Calu3 (cell line): ENCODE measurements around the gene RNF128. TPM values are rescaled to one million over a fixed set of nuclear protein-coding genes. Genes with fewer than 3 reads are reported as not detected.
"Not testable (repeated sequence)": the region's sequence is repeated elsewhere in the genome, so short reads cannot be mapped to it uniquely, and the experiment has no call there.

Experiments
- BruUV-seq: library from RNA; stranded (reverse); fragments of 400-500 nt; replicated peaks from 2 replicates; lab custom pipeline; 2021; lab: Mats Ljungman, UMichigan
- CTCF ChIA-PET: fragments of 300-600 bp; sonication (Branson Sonifier 250); formaldehyde crosslinking; loops from one replicate; lab custom pipeline; 2022; ENCODE audit warnings: antibody characterized with exemption; lab: Charles Lee
- DNase-seq: peaks from one replicate; pipeline ENCODE4 v3.0.0; 2022
- H3K27ac Mint-ChIP-seq: one replicate; pipeline ENCODE4 v1.8.0; 2022; ENCODE audit warnings: mixed read lengths; ENCODE audit not compliant: unreplicated experiment
- H3K27me3 Mint-ChIP-seq: one replicate; pipeline ENCODE4 v1.8.0; 2022; ENCODE audit warnings: mixed read lengths; ENCODE audit not compliant: unreplicated experiment
- H3K36me3 Mint-ChIP-seq: one replicate; pipeline ENCODE4 v1.8.0; 2022; ENCODE audit warnings: mild to moderate bottlenecking, moderate library complexity, mixed read lengths; ENCODE audit not compliant: insufficient read depth, unreplicated experiment
- H3K4me1 Mint-ChIP-seq: one replicate; pipeline ENCODE4 v1.8.0; 2022; ENCODE audit warnings: mild to moderate bottlenecking, low read depth, mixed read lengths; ENCODE audit not compliant: unreplicated experiment
- H3K4me3 Mint-ChIP-seq: one replicate; pipeline ENCODE4 v1.8.0; 2022; ENCODE audit warnings: mild to moderate bottlenecking, low read depth, moderate library complexity, mixed read lengths; ENCODE audit not compliant: unreplicated experiment
- H3K9me3 Mint-ChIP-seq: one replicate; pipeline ENCODE4 v1.8.0; 2022; ENCODE audit warnings: low read depth, mixed read lengths; ENCODE audit not compliant: unreplicated experiment
- CTCF ChIP-seq: fragments of 200-600 bp; IDR thresholded peaks from one replicate; pipeline ENCODE4 v1.8.0; 2022; ENCODE audit warnings: antibody characterized with exemption; ENCODE audit not compliant: unreplicated experiment
- intact Hi-C: fragments of 100-400 bp; cut with micrococcal nuclease; formaldehyde crosslinking; loops from one replicate; pipeline ENCODE4 v1.10.0; 2022; ENCODE audit not compliant: unreplicated experiment
- total RNA-seq: library from RNA; stranded (reverse); gene quantifications from 2 replicates; pipeline ENCODE4 v1.2.3, GENCODE V29; 2022

Gene RNF128
- total RNA-seq, 1 experiment from 2014 or later = 40.1 TPM

- DNase-seq = no peak
- CTCF ChIA-PET = interaction anchor here (1.0 kb wide), 1 partner anchor 132 kb away, joined by 3 read pairs; no protein-coding TSS in a partner anchor
- intact Hi-C loops = loop anchor here (1.0 kb wide), 1 partner anchor 270 kb away; no protein-coding TSS in a partner anchor
- no peaks in the 10 kb centered on the region for H3K27me3 Mint-ChIP-seq
- BruUV-seq = no TSS peak
- H3K36me3 Mint-ChIP-seq = peaks cover 6% of the 10 kb centered on the region
- no peak overlapping the region for H3K4me3 Mint-ChIP-seq
- H3K4me1 Mint-ChIP-seq = no peaks in the 10 kb centered on the region
- TF ChIP-seq CTCF = no peak
- H3K27ac Mint-ChIP-seq = no peak overlapping the region
- peaks cover 10% of the 10 kb centered on the region for H3K9me3 Mint-ChIP-seq
Measured at GRCh38 chrX:106751407-106751806, 24.9 kb downstream of the RNF128 start.

- intact Hi-C loops = no loop called here
- H3K36me3 Mint-ChIP-seq = peaks cover 6% of the 10 kb centered on the region
- no peak overlapping the region for H3K27ac Mint-ChIP-seq
- CTCF ChIA-PET = interaction anchor here (1.0 kb wide), 1 partner anchor 133 kb away, joined by 3 read pairs; no protein-coding TSS in a partner anchor
- no peaks in the 10 kb centered on the region for H3K27me3 Mint-ChIP-seq
- no TSS peak for BruUV-seq
- H3K9me3 Mint-ChIP-seq = peaks cover 10% of the 10 kb centered on the region
- no peaks in the 10 kb centered on the region for H3K4me1 Mint-ChIP-seq
- no peak overlapping the region for H3K4me3 Mint-ChIP-seq
- DNase-seq = no peak
- no peak for TF ChIP-seq CTCF
Measured at GRCh38 chrX:106752101-106752678, 25.7 kb downstream of the RNF128 start.

GRCh38 chrX:106769288-106769687 is 42.8 kb downstream of the RNF128 start:
- H3K4me3 Mint-ChIP-seq, H3K27ac Mint-ChIP-seq, intact Hi-C loops, DNase-seq, H3K9me3 Mint-ChIP-seq, BruUV-seq, H3K27me3 Mint-ChIP-seq, H3K36me3 Mint-ChIP-seq, CTCF ChIA-PET: not testable (repeated sequence)
- peaks cover 17% of the 10 kb centered on the region for H3K4me1 Mint-ChIP-seq

- Mint-ChIP-seq H3K36me3 (peaks cover 5% of the 10 kb centered on the region), H3K27me3 (no peaks in the 10 kb centered on the region), H3K9me3 (peaks cover 3% of the 10 kb centered on the region), H3K27ac (no peak overlapping the region), H3K4me1 (peaks cover 24% of the 10 kb centered on the region), H3K4me3 (no peak overlapping the region)
- intact Hi-C loops = no loop called here
- no TSS peak for BruUV-seq
- CTCF ChIA-PET = no interaction called here
- no peak for TF ChIP-seq CTCF
- no peak for DNase-seq
Measured at GRCh38 chrX:106774981-106775380, 48.5 kb downstream of the RNF128 start.

GRCh38 chrX:106780264-106780663 is 53.8 kb downstream of the RNF128 start:
- Mint-ChIP-seq H3K27me3 (no peaks in the 10 kb centered on the region), H3K27ac (peak overlapping the region; percentile 70), H3K4me3 (peak overlapping the region; percentile 40), H3K9me3 (no peaks in the 10 kb centered on the region), H3K36me3 (no peaks in the 10 kb centered on the region), H3K4me1 (peaks cover 34% of the 10 kb centered on the region)
- no TSS peak for BruUV-seq
- no peak for TF ChIP-seq CTCF
- CTCF ChIA-PET = interaction anchor here (0.6 to 1.3 kb wide), 4 partner anchors 22 to 114 kb away, joined by 3 to 7 read pairs (median 4); partner anchors contain the start of gene TBC1D8B
- intact Hi-C loops = loop anchor here (2.0 to 5.0 kb wide), 2 partner anchors 45 to 88 kb away; no protein-coding TSS in a partner anchor
- no peak for DNase-seq
